ENCODE results near the gene ADRA2A.

- TF ChIP-seq, protein P1, sequence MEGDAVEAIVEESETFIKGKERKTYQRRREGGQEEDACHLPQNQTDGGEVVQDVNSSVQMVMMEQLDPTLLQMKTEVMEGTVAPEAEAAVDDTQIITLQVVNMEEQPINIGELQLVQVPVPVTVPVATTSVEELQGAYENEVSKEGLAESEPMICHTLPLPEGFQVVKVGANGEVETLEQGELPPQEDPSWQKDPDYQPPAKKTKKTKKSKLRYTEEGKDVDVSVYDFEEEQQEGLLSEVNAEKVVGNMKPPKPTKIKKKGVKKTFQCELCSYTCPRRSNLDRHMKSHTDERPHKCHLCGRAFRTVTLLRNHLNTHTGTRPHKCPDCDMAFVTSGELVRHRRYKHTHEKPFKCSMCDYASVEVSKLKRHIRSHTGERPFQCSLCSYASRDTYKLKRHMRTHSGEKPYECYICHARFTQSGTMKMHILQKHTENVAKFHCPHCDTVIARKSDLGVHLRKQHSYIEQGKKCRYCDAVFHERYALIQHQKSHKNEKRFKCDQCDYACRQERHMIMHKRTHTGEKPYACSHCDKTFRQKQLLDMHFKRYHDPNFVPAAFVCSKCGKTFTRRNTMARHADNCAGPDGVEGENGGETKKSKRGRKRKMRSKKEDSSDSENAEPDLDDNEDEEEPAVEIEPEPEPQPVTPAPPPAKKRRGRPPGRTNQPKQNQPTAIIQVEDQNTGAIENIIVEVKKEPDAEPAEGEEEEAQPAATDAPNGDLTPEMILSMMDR (IDR thresholded peaks at IDR 0.05) = no peak
- no peak for TF ChIP-seq POLR2A (IDR thresholded peaks at IDR 0.05)
Measured at GRCh38 chr10:111037858-111038257, 39.0 kb upstream of the ADRA2A start.

Measured in heart left ventricle (tissue), 13 donors.